Endothelial cell of umbilical vein (primary cell): ENCODE measurements around the gene ERI2.

ENCODE experiments used
- EZH2 ChIP-seq: IDR thresholded peaks from 2 replicates; pipeline ENCODE4 v1.6.1; 2012; ENCODE audit warnings: borderline replicate concordance, low read depth, mild to moderate bottlenecking, moderate library complexity, low read length, inconsistent platforms; ENCODE audit not compliant: severe bottlenecking
- GATA2 ChIP-seq: IDR thresholded peaks from 2 replicates; pipeline ENCODE4 v1.7.0; 2011; ENCODE audit warnings: low read depth, mild to moderate bottlenecking, moderate library complexity, mixed read lengths, low read length; ENCODE audit not compliant: insufficient read length, insufficient read depth
- MYC ChIP-seq: IDR thresholded peaks from one replicate; pipeline ENCODE4 v1.6.1; 2011; ENCODE audit warnings: mild to moderate bottlenecking, low read depth, low read length
- POLR2A ChIP-seq: IDR thresholded peaks from 2 replicates; pipeline ENCODE4 v1.6.1; 2012; ENCODE audit warnings: low read depth, mild to moderate bottlenecking, control low read depth, low read length
- POLR2AphosphoS5 ChIP-seq: IDR thresholded peaks from 2 replicates; pipeline ENCODE4 v1.6.1; 2012; ENCODE audit warnings: low read depth, mild to moderate bottlenecking, control low read depth, low read length, moderate library complexity; ENCODE audit not compliant: insufficient read depth
- TF ChIP-seq, protein P1 (sequence below), 2 donors: IDR thresholded peaks; 1 replicate in 1 of 2; 2 replicates in 1 of 2; pipeline ENCODE4 v1.5.1; 2011; ENCODE audit warnings: low read length in 2 of 2, mild to moderate bottlenecking in 2 of 2, moderate library complexity in 2 of 2, control low read depth in 1 of 2, inconsistent platforms in 1 of 2, low read depth in 1 of 2; ENCODE audit not compliant: insufficient read depth in 1 of 2; ENCODE audit errors: extremely low read depth in 1 of 2

DNA sequence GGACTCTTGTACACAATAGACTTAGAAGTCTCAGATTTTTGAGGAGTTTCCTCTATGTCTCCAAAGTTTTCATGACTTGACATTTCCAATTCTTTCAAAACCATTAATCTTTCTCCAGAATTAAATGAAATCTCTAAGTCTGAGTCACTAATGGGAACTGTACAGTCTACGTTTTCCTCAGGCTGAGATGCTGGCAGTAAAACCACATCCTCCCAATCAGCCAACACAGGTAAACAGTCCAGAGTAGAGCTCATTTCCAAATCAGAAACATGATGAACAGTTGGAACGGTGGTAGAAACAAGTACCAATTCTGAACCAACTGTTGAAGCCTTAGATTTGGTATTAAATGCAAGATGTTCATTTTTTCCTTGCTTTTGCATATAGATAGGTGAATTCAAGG, 7.9 kb downstream of the ERI2 start:
- TF ChIP-seq EZH2 (no peak), POLR2A (no peak), GATA2 (no peak), POLR2AphosphoS5 (no peak), MYC (no peak)
- TF ChIP-seq, protein P1, sequence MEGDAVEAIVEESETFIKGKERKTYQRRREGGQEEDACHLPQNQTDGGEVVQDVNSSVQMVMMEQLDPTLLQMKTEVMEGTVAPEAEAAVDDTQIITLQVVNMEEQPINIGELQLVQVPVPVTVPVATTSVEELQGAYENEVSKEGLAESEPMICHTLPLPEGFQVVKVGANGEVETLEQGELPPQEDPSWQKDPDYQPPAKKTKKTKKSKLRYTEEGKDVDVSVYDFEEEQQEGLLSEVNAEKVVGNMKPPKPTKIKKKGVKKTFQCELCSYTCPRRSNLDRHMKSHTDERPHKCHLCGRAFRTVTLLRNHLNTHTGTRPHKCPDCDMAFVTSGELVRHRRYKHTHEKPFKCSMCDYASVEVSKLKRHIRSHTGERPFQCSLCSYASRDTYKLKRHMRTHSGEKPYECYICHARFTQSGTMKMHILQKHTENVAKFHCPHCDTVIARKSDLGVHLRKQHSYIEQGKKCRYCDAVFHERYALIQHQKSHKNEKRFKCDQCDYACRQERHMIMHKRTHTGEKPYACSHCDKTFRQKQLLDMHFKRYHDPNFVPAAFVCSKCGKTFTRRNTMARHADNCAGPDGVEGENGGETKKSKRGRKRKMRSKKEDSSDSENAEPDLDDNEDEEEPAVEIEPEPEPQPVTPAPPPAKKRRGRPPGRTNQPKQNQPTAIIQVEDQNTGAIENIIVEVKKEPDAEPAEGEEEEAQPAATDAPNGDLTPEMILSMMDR (IDR thresholded peaks at IDR 0.05; ENCODE audit: extremely low read depth in 1 of 2, insufficient read depth in 1 of 2, low read depth in 1 of 2, low read length in 2 of 2): no peak
